GM19240 (cell line): ENCODE data around the gene TREH.

Source experiments
- DNase-seq: peaks from one replicate; pipeline ENCODE4 v3.0.0; 2011; ENCODE audit warnings: low spot score; ENCODE audit not compliant: insufficient read length

Gene TREH

DNA sequence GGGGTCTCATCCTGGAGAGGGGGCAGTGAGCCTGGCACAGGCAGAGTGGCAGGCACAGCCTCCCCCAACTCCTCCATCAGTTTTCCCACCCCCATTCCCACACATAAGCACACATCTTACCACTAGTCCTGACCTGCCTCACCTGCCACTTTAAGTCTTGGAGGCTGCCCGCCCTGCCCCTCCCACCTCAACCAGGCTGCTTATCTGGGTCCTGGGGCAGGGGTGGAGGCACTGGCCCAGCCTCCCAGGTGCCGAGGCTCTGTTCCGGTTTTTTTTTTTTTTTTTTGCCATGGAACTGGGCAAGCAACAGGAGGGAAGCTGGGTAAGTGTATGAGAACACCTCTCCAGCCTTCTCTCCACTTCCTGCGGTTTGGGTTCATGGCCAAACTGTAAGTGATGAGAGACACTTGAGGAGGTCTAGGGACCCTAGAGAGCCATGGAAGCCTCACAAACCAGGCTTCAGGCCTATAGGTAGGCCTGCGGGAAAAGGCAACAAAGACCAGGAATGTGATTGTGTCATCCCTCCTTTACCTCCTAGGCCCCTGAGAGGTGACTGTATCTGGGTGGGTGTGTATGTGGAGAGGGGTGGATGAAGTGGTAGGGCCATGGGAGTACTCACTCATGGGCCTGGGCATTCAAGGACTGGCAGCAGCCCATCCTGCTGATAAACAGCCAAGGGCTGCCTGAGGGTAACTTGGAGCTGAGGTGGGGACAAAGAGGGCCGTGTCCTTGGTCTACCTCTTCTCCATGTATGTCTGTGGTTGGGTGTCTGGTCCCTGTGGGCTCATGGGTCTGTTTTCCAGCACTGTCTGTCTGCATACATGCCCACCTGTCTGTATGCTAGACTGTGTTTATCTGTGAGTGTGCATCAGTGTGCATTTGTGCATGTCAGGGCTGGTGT is 49.4 kb downstream of the TREH start:
- DNase-seq: no peak

DNA sequence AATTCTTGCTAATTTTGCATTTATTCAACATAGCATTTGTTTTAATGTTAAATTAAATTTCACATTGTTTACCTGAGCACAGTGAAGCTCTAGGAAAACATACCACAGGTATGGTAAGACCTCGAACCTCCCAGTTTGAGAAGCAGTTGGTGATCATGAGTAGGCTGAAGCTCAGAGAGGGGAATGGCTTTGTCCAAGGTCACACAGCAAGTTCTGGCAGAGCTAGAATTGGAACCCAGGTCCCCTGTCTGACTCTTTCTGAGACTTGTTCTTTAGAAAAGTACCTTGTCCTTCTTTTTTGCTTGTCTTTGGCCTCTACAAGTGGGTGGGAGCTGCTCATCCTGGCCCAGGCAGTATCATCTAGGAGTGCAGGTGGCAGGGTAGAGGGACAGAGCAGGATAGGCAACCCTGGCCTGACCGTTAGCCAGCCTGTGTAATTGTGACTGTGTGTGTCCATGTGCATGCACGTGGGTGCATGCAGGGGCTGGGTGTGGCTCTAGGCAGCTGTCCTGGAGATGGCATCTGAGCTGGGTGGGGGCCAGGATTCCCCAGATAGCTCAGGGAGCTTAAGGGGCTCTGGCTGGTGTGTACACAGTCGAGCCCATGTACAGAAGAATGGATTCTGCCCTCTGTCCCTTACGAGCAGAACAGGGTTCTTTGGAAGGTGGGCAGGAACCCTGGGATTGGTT is 50.4 kb downstream of the TREH start:
- no peak for DNase-seq

DNA sequence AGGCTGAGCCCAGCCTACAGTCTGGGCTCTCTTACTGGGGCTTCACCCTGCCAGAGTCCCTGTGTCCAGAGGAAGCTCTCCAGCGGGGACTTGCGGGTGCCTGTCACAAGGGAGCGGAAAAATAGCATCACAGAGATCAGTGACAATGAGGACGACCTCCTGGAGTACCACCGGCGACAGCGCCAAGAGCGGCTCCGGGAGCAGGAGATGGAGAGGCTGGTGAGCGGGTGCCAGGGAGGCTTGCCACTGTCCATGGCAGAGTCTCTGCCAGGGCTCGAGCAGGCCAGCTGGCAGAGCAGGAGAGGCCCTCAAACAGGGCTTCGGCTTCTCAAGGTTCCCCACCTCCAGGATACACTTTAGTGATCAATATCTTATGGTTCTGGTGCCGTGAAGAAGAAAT is 51.0 kb downstream of the TREH start:
- no peak for DNase-seq

DNA sequence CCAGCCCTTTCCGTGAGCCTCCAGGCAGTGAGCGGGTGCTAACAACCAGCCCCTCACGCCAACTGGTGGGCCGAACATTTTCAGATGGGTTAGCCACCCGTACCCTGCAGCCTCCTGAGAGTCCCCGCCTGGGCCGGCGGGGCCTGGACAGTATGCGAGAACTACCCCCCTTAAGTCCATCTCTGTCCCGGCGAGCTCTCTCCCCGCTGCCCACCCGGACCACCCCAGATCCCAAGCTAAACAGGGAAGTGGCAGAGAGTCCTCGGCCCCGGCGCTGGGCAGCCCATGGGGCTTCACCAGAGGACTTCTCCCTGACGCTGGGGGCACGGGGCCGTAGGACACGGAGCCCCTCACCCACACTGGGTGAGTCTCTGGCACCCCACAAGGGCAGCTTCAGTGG is 51.4 kb downstream of the TREH start:
- DNase-seq: no peak

GRCh38 chr11:118627566-118627965 is 51.9 kb downstream of the TREH start:
- no peak for DNase-seq

DNA sequence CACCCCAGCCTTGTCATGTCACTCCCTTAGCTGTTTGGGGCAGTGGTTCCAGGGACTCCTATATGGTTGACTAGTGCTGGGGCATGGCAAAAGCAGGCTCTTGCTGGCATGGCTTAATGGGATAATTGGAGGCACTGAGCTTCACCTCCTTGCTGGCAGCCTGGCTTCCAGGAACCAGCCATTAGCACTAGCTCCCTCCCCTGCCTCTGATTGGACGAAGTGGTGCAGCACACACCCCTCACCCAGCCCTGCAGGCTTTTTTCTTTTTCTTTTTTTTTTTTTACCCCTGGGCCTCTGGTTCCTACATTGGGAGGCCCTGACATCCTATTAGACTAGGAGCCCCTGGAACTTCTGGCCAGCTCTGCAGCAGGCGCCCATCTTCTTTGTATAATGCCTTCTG is 53.5 kb downstream of the TREH start:
- no peak for DNase-seq

DNA sequence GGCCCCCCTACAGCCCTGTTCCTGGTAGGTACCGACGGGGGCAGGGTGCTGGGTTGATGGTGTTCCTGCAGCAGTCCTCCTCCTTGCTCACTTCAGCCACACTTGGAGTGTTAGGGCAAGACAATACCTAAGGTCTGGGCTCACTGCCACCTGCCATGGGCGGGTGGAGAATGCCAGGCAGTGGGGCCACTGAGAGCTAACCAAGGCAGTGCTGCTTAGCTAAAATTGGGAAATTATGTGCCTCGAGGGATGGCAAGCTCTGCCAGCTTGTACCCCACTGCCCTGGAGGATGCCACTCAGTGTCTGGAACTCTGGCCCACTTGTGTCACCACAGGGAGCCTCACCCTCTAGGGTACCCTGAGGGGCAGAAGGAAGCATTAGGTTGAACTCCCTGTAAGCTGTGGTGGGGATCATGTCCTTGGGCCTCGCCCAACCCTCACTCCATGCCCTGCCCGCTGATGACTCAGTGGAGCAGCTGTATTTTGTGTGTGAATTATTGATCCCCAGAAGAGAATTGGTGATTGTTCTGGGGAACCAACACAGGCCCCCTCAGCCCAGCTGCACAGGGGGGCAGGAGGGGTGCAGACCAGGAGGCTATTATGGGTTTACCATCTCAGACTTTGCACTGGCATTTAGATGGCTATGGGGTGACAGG is 54.3 kb downstream of the TREH start:
- no peak for DNase-seq

DNA sequence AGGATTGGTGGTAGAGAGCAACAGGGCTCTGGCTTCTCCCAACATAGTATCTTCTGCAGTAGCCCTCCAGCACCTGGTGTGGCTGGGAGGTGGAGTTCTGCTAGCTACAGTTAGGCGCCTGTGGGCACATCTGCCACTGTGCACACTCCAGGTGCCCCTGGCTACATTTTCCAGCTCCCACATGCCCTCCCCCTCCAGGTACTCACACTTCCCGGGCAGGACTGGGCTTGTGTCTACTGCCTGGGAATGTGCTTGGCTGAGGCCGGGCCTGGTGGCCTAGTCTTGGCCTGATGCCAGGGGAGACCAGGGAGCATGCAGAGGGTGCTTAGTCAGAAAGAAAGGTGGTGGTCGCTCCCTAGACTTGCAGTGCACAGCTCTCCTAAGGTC is 56.2 kb downstream of the TREH start:
- no peak for DNase-seq

GRCh38 chr11:118622376-118623268 is 56.8 kb downstream of the TREH start:
- no peak for DNase-seq

GRCh38 chr11:118621784-118622375 is 57.6 kb downstream of the TREH start:
- DNase-seq: no peak

DNA sequence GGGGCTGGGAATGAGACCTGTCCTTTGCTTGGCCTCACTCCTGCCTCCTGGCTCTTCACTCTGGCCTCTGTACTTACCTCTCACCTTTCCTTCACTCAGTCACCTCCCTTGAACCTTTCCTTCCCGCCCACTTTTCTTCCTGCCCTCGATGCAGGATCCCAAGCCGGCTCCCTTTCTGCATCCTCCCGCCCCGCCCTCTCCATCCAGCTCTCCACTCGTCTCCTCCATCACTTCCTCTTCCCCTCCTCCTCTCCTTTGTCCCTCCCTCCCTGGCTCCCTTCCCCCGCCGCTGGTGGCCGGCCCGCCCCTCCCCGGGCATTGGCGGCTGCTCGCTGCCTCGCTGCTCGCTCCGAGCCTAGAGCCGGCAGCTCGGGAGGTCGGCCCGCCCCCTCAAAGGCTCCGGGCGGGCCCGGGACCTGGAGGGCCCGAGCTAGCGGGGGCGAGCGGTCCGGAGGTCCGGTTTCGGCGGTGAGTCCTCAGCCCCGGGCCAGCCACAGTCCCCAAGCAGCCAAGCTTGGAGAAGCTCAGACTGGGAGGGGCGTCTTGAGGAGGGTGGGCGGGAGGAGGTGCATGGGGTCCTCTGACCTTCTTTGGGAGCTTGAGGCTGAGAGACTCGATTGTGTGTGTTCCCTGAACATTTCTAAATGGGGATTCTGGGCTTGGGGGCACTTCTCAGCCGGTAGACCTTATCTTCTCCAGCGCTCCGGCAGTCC is 58.2 kb downstream of the TREH start:
- no peak for DNase-seq

DNA sequence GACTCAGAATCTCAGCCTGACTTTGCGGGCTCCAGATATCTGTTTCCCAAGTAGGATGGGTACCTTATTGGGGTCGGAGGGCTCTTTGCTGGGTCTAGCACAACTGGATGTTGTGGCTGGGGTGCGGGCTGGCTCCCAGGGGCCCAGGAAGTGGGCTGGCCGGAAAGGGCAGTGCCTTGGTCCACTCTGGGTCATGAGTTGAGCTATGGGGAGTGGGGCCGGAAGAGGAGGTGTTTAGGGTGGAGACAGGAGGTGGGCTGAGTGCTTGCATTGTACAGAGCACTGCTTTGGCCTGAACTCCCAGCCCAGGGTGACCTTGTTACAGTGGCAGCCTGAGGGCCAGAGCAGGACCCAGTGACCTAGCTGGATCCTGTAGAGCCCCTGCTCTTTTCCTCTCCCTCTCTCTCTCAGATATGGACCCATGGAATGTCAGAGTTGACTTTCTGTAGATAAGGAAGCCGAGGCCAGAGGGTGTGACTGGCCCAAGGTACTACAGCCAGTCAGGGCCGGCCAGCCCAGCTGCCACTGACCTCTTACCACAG is 58.9 kb downstream of the TREH start:
- no peak for DNase-seq

DNA sequence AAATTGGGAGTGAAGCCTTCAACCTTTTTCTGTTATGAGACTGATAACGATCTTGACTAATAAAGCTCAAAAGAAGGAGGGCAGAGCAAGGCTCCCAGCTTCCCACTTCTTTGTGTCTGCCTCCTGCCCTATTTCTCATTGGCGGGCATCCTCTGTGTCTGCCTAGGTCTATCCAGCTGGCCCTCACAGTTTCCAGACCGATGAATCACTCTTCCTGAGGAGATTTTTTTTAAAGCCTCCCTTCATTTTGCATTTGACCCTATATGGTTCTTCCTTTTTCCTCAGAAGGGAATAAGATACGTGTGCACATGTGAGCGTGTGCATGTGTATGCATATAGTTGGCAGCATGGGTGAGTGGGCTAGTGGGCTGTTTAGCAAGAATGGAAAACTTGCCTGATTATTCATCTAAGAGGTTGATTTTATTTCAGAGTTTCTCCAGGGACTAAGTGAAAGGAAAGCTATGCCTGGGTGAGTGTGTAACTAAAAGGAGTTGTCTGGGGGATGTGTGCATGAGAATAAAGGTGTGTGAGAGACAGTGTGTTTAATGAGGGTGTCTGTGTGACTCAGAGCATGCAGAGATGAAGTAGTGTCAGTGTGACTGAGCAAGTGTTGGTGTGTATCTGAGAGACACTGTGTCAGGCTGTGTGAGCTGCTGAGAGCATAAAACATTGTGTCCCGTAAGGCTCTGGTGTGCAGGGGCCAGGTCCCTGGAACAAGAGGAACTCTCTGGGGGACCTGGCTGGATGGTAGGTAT is 59.8 kb downstream of the TREH start:
- DNase-seq: no peak

GRCh38 chr11:118618991-118619375 is 60.5 kb downstream of the TREH start:
- DNase-seq: no peak

DNA sequence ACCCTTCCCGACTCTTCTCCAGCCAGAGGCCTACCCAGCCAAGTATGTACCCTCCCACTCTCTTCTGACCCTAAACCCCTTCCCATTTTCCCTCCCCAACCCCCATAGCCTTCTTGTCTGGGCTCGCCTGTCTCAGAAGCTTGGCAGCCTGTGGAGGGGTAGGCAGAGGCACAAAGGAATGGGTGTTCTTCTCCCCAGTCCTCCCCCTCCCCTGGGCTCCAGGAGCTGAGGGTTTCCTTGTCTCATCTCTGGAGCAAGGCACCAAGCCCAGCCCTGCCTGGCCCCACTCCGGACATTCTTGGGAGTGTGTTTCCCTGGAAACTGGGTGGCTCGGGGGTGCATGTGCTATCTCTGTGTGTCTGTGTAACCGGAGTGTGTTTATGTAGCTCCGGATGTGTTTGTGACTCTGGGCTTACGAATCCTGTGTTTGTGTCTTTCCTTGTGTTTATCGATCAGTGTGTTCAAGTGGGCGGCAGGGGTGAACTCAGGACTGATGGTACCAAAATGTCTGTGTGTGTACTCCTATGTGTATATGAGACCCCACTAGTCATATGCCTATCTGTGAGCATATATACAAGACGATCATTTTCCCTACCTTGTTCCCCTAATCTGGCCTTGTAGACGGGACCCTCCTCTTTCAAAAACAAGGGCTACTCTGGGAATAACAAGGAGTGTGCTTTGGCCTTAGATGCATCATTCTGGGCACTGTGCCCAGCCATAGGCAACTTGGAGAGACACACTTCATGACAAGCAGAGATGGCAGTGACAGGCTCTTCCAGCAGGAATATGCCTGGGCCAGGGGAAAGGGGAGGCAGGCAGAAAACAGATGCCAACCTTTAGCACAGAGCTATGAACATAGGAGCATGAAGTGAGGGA is 61.1 kb downstream of the TREH start:
- no peak for DNase-seq

GRCh38 chr11:118615976-118616371 is 63.5 kb downstream of the TREH start:
- DNase-seq: no peak

DNA sequence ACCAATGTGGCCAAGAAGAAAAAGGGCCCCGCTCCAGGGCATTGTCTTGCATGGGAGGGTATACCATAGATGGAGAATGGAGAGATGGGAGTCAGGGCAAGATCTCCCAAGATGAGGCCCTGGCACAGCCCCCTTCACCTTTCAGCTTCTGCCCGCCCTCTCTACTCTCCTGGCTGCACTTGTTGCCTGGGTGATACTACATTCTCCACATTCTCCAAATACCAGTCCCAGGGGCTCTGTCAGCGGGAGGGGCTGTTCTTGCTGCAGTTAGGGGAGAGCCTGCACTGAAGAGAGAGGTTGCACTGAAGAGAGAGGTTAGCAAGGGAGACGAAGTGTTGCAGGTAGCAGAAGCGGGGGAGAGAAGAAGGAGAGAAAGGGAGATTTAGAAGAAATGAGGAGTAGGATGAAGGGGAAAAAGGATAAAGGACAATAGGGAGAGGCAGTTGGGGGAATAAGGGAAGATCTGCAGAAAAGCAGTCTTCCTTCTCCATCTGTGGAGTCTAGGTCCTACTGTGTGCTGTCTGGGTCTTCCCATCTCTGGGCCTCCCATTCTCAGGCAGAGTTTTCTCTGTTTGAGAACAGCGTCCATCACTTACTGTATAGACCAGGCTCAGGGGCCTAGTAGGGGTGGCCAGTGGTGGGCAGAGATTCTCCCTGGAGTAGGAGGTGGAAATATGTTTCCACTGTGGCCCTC is 64.0 kb downstream of the TREH start:
- no peak for DNase-seq

DNA sequence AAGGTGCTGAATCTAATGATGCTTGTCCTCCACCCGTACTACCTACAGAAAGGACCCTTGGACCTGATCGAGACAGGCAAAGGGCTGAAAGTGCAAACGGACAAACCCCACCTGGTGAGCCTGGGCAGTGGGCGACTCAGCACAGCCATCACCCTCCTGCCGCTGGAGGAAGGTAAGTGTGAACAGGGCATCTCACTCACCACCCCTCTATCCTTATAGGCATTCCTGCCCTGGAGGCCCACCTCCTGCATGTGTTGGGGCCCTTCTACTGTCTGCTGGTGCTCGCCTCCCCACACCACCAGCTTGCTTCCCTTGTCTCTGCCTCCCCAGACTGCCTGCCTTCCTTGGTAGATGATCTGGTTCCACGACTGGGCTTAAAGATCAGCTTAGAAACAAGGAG is 64.9 kb downstream of the TREH start:
- DNase-seq: no peak
